CD1c-positive myeloid dendritic cell (primary cell): ENCODE measurements around the gene ANKMY2.
"Not testable (repeated sequence)": the region's sequence is repeated elsewhere in the genome, so short reads cannot be mapped to it uniquely, and the experiment has no call there.

Experiments
- DNase-seq: peaks from one replicate; pipeline ENCODE4 v3.0.0-alpha.2; 2016; ENCODE audit errors: extremely low spot score

ANKMY2 gene

DNA sequence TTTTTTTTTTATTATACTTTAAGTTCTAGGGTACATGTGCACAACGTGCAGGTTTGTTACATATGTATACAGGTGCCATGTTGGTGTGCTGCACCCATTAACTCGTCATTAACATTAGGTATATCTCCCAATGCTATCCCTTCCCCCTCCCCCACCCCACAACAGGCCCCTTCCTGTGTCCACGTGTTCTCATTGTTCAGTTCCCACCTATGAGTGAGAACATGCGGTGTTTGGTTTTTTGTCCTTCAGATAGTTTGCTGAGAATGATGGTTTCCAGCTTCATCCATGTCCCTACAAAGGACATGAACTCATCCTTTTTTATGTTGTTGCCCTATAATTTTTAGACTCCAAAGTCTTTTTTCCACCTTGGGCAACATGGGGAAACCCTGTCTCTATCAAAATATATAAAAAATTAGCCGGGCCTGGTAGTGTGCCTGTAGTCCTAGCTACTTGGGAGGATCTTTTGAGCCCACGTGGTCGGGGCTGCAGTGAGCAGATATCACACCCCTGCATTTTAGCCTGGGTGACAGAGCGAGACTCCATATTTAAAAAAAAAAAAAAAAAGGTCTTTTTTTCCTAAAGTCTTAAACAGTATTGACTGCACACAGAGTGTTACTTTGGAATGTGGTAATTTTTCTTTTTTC, 14.4 kb upstream of the ANKMY2 start:
- not testable (repeated sequence) for DNase-seq

DNA sequence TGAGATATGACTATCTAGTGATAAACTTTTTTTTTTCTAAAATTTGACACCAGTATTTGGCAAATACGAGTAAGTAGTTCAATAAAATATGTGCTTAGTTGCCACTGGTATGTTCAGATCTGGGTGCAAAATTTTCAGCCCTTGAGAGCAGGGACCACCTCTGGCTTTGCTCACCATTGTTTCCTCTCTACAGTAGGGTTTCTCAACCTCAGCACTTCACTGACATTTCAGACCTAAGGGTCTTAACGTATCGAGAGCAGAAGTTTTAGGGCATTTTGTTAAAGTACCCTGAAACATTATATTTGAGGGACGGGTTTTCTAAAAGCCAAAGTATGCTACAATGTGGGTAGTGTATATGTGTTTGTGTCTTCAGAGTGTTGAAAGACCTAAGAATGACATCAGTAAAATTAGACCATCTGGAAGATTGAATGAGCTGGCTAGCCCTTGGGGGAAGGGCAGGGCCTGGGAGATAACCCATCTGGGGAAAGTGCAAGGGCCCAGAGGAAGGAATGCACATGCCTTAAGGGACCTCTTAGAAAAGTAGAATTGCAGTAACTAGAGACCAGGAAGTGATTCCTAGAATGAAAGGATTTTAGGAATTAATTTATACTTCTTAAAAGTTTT, 12.2 kb upstream of the ANKMY2 start:
- no peak for DNase-seq

DNA sequence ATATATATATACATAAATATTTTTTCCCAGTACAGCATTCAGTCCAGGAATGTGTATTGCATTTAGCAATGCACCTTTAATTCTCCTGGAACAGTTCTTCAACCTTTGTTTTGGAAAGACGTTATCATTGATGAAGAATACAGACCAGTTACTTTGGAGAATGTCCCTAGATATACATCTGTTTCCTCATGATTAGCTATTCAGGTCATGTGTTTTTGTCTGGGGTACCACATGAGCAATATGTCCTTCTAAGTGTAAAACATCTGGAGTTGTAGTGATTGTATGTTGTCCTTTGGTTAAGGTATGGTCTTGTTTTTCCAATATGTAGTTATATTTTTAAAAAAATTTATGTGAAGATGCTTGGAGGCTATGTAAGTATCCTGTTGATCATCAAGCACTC, 10.6 kb upstream of the ANKMY2 start:
- DNase-seq = no peak

DNA sequence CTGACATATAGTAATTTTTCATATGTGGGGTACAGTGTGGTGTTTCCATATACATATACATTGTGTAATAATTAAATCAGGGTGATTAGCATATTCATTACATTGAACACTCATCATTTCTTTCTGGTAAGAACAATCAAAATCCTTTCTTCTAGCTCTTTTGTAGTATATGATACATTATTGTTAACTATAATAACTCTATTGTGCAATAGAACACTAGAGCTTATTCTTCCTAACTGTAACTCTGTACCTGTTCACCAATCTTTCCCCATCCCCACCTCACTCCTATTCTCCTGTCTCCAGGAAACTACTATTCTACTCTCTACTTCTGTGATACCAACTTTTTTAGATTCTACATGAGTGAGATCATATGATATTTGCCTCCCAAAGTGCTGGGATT, 9.8 kb upstream of the ANKMY2 start:
- DNase-seq = no peak

DNA sequence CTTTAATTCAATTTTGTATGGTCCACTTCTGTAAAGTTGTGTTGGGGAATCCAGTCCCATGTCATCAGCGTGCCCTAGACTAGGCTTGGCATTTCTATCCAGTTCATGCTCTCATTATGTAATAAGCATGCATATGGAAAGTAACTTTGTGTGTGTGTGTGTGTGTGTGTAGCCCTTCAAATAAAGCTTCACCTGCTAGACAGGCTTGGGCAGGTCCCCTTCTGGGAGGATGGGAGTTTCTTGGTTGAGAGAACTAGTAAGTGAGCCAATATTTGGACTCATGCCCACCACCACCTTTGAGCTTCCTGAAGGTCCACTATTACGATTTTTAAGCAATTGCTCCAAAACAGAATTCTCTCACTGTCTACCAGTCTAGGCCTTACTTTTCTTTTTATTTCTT, 7.3 kb upstream of the ANKMY2 start:
- no peak for DNase-seq

DNA sequence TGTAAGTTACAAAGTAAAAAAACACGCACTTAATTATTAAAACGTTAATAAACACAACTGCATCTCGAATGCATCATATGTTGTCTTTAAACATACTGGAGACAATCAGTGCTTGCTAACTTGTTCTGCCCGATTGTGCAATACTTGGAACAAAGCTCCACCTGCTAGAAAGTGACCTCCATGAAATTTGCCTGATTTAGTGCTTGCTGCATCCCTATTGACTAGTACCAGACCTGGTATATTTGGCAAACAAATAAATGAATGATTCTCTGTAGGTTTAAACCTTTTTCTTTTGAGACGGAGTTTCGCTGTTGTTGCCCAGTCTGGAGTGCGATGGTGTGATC, 6.7 kb upstream of the ANKMY2 start:
- DNase-seq = no peak

DNA sequence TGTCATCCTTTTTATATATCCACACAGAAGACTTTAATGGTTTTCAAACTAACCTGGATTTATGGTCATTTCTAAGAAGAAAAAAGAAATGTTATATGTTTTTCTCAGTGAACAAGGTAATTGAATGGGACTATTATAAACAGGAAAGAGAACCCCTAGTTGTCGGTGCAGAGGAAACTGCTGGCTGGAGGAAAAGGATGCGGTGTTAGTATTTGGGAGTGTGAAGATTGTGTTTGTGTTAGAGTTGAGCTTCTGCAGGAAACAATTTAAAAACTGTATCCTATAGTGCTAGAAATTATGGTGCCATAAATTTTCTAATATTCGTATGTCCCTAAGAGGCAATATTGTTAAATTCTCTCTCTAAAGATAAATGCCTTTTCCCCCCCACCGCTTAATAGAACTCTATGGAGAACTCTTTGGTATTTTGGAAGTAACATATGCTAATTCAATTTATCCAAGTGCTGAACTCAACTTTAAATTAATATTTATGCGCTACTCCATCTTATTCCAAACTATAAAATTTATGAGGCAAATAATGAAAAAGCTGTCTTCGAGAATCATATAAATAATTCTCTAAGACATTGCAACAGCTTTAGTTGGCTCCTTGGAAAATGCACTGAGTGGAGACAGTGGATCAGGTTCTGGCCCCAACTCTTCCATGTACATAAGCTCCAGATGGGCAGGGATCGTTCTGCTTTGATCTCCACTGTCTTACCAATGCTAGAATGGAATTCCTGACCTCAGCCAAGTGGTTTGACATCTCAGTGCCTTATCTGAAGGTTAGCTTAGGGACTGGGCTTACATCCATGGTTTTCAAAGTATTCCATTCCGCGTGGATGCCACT, 6.1 kb upstream of the ANKMY2 start:
- DNase-seq = no peak

DNA sequence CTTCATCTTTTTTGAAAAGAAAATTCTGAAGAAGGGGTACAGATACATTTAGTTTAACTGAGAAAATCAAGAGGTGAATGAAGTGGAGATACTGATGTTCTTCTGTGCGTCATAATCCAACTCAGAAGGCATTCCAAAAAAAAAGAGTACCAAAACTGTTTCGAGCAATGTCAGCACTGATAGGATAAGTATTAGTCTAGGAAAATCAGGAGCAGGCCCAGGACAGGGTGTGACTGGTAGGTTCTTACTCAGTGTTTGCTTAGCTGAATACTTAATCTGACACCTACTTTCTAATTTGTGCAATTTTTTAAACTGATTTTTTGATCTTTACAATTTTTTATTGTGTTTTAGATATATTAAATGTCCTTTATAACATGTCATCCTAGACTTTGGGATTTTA, 4.7 kb upstream of the ANKMY2 start:
- no peak for DNase-seq

DNA sequence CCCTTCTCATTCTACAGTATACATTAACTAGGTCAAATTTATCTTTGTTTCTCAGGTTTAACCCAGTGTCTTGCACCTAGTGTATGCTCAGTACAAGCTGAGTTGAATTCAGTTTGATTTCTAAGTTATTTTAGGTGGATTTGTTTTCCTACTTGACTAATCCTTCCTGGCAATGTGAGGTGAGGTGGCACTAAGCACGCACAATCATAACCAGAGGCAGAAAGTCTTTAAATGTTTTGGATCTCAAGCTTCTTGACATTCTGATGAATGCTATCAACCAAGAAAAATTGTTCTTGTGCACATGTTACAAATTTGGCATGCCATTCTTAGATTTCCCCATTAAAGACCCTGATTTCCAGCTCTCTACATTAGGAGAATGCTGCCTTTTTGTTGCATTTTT, 3.6 kb upstream of the ANKMY2 start:
- DNase-seq = no peak

DNA sequence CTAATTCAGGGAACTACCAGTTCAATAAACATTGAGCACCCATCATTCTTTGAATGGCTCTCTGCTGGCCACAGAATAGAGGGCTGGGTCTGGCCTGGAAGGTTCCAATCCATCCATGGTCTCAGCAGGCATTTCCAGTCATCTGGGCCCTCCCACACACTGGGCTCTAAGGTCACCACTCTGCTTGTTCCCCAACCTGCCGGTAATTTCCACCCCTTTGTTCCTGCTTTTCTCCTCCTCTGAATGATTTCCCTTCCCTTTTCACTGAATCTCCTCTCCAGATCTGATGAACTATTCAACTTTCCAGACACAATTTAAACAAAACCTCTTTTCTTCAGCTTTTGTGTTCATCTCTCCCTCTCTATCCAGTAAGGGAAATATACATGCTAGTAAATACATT, 3.0 kb upstream of the ANKMY2 start:
- DNase-seq = peak; percentile 67

DNA sequence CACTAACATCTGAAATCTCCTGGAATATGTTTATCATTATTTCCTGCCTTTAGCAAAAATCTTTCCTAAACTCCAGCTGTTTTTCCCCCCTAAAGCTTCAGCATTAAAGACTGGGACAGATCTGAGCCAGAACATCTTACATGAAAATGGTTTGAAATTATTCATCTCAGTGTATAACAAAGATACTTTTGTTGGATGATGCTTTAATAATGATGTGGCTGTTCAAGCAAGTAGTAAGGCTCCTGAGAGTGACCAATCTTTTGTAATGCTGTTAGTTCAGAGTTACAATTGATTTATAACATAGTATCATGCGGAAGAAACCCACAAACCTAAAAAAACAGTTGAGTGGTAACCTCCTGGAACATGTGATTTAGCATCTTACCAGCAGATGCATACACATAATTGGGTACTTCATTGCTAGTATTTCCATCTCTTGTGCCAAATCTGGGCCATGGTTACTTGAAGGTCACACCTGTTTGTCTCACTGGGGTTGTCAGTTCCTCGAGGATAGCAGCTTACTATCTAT, 1.9 kb upstream of the ANKMY2 start:
- DNase-seq = no peak

DNA sequence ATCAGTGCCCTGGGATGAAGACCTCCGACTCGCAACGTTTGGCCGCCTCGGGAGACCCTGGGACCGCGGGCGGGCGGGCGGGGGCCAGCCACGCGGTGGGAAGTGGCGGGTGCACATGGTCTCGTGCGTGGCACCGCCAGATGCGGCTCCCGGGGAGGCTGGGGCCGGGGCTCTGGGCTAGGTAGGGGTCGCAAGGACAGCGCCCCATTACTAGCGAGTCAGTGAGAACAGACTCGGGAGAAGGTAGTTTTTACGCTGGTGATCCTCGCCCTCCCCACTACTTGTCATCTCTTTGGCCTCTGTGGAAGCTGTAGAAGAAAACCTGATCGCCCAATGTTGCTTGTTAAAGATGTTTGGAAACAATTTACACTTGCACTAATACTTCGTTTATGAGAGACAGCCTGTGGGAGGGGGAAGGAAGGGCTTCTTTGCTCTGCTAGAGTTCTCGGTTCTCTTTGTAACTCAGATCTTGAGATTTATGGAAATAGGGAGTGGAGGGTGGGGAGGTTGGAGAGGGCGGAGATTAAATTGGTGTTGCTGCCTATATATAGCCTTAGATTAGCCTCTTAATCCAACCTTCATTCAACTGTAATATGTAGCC, 1.0 kb upstream of the ANKMY2 start:
- DNase-seq = peak; percentile 43

DNA sequence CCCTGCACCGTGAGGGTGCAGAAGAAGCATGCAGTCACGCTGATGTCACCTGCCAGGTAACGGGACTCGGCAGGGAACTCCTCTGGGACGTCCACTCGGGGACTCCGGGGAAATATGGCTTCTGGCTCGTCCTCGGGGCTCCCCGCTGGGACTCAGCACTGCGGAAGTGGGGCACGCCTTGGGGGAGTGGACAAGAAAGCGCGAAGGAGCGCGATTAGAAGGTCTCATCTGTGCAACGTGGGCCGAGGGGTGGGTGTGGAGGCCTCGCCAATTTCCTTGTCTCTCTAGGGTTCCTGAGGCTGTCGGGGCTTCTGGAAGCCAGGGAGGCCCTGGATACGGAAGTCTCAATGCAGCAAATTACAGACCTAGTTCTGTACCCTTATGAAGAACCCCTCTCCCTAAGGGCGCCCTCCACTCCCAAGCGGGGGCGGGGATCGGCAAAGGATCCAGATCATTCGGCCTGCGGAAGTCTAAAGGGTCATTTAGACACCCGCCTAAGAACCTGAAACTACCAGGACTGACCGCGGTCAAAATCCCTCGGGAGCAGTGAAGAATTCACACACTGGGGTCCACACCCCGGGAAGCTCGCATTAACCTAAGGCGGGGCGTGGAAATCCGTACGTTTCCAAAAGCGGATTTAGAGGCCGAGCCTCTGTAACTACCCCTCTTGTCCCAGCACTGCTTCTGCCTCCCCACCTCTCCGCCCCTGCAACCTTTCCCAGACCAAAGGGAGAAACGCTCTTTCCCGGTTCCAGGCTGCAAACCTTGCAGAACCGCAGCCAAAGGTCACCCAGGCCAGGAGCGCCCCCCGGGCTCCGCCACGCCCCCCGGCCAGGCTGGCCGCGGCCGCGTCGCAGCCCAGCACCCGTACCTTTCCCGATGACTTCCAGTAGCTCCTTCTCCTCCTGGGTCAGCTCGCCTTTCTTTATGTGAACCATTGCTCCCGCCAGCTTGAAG, 640 bp downstream of the ANKMY2 start:
- DNase-seq = peak; percentile 73

DNA sequence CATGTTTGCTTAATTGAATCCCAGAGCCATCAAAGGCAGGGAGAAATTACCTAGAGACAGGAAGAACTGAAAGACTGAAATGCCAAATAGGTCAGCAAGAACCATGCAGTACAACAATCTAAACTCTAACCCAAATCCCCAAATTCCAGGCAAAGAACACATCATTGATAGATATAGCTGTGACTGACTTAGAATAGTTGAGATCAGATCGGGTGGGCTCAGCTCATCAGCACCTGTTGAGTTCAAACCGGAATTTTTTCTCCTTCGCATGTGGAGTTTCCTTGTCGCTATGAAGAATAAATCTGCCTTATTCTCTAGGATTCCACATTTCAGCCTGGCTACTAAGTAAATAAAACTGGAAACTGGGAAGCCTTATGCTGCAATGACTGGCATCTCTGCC, 1.4 kb downstream of the ANKMY2 start:
- DNase-seq = no peak

DNA sequence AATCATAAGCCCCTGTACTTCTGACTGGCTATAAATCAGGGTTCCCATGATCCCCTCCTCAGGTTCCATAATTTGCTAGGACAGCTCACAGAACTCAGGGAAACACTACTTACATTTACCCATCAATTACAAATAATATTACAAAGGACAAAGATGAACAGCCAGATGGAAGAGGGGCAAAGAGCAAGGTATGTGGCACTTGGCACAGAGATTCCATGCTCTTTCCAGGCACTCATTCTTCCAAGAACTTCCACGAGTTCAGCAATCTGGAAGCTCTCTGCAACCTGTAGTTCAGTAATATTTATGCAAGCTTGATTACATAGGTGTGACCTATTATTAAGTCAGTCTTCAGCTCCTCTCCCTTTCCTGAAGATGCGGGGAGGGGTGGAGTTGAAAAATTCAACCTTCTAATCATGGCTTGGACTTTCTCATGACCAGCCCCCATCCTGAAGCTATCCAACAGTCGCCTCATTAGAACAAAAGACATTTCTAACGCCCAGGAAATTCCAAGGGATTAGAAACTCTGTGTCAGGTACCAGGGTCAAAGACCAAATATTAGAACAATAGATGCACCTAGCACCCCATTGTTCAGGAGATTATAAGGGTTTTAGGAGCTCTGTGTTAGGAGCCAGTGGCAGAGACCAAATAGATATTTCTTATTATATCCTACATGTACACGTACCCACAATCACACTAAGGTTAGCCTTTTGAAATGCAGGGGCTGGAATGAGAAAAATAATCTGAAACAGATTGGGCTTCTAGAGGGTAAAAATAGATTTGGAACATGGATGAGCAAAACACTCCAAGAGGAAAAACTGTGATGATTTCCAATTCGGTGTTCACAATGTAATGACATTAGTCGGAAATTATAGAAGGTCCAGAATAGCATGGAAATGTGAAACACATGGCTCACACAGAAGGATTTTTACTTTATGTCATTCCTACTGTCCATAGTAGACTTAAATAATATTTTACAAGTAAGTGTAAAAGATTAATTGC, 7.0 kb downstream of the ANKMY2 start:
- no peak for DNase-seq

DNA sequence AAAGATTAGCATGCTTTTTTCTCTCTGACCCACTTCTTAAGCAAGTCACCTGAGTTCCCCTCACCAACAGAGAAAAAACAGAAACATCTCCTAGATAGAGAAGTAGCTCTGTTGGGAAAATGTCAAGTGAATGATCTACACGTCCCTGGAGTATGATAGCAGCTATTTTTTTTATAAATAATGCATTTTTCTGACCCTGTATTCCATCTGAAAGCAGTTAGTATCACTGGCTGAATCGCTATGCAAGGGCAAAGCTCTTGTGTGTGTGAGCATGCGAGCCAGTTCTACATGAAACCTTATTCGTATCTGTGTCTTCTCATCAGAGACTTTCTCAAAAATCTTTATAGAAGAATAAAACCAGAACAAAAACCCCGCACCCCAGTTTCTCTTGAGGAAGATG, 8.2 kb downstream of the ANKMY2 start:
- no peak for DNase-seq

DNA sequence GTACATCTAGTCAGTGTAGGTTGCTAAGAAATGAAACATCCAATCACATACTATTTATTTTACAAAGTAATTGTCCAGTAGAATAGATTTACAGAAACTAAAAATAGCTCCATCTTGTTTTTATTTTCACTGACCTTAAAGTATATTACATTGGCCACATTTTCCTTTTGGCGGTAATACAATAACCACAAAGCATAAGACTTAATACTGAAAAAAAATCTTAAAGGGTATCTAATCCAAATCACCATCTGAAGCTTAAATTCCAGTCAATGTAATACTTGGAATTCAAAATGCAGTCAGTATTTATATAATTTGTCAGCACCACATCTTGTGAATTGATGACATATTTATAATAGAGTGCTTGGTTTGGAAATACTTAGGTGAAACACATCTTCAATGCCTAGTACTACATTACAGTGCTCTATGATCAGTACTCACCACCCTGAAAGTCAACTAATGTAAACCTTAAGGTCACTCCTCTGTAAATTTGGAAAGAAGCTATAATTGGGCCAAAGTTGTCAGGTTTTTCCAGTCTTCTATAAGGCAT, 8.9 kb downstream of the ANKMY2 start:
- no peak for DNase-seq

DNA sequence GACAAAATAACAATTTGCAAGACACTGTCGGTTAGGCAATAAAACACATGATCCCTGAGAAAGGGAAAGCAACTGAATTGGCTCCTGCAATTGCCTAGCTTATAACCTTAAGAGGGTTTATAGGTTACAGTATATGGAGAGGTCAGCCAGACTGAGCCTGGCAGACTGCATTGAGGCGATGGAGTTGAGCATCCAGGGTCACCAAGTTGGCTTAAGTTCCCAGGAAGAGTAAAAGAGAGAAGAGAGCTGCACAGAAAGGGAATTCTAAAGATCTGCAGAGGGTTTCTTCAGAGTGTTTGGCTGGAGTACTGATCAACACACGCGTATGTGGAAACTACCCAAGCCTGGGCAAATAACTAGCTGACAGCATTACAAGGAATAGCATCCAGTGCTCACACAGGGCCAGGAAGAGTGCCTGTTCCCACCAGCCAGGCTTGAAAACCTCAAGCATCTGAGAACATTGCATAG, 11.2 kb downstream of the ANKMY2 start:
- DNase-seq = no peak

DNA sequence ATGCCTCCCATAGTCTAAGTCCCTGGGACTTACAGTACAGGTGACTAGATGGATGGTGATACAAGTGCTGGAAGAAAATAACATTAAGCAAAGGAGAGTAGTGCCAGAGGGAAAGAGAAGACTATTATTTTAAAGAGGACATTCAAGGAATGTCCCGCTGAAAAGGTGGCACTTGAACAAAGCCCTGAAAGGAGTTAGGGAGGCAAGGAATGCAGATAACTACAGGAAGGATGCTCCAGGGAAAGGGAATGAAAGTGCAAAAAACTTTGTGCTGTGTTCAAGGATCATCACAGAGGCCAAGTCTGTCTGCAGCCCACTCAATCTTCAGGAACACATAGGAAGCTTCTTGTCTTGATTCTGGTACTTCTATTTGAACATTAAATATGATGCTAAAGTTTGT, 14.9 kb downstream of the ANKMY2 start:
- no peak for DNase-seq

DNA sequence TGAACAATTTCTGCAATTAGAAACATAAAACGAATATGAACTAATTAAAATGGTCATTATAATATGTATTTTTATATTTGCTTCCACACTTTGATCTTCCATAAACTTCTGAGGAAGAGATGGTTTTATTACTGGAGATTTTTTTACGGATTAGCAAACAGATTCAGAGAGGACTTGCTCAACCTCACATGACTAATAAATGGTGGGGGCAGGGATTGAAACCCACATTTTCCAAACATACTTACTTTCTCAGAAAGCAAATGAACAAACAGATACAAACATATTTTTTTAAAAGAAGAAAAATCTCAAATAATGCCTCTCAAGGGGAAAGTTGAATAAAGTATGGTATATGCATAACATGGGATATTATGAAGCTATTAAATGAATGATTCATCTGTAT, 18.3 kb downstream of the ANKMY2 start:
- no peak for DNase-seq
